Spleen (tissue), 7 donors: ENCODE results near the gene PLAAT4.

ENCODE experiments used
- CTCF ChIP-seq, 11 experiments: fragments of 200-600 bp in 7 of 11; fragments of 450-650 bp in 4 of 11; sonication (generic) in 4 of 11; IDR thresholded peaks in 8 of 11; conservative IDR thresholded peaks in 3 of 11; 1 replicate in 7 of 11; 2 replicates in 4 of 11; pipeline versions ENCODE4 v1.4.0 to v1.8.0; 2016 to 2021; ENCODE audit warnings: antibody characterized with exemption in 11 of 11, inconsistent platforms in 4 of 11, mild to moderate bottlenecking in 1 of 11
- POLR2A ChIP-seq, 3 donors: fragments of 450-650 bp; IDR thresholded peaks; one replicate each; pipeline ENCODE4 v1.5.1; 2017; ENCODE audit warnings: antibody characterized with exemption in 3 of 3, mild to moderate bottlenecking in 1 of 3
- donor health status: DM: no; HTN: no; CAD: no; lungs with moderate emphysema.
- donor health status: DM: no; HTN: no; CAD: no.
- donor health status: DM: no; HTN: no; CAD: no.

DNA sequence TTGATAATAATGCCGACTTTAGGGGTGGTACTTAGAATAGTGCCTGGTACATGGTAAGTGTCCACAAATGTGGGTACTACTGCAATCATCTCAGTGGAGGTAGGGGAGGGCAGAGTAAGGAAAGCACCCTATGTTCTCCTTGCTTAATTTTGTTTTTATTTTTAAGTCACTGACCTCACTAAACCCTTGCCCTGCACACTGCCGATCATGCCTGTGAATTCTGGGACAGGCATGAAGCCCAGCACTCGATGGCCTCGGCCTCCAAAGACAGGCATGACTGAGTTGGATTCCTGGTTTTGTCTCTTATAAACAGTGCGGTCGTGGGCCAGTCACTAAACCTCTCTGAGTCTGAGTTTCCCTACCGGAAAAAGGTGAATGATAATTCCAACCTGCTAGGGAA lies 23.8 kb upstream of the PLAAT4 start:
- TF ChIP-seq CTCF (IDR thresholded peaks at IDR 0.05 in 8 of 11, conservative IDR thresholded peaks at IDR 0.05 in 3 of 11) (no peak), POLR2A (IDR thresholded peaks at IDR 0.05) (no peak)
